Measurements from ENCODE around the gene STRIP1.

- TF ChIP-seq CTCF (IDR thresholded peaks at IDR 0.05) (no peak), POLR2A (IDR thresholded peaks at IDR 0.05) (no peak)
Observed at GRCh38 chr1:110039641-110040040, 5.2 kb downstream of the STRIP1 start.
